Endodermal cell (in vitro differentiated cells): Measurements from ENCODE around the gene PCMTD2. TPM values are rescaled to one million over a fixed set of nuclear protein-coding genes. Genes with fewer than 3 reads are reported as not detected.
A peak's percentile ranks its signal among the peaks of the same experiment; 100 is the strongest.

Source experiments
- DNase-seq: peaks from one replicate; pipeline ENCODE4 v3.0.0-alpha.2; 2017
- H3K27ac ChIP-seq: 2 replicates; pipeline ENCODE4 v1.5.1; 2013; ENCODE audit warnings: mild to moderate bottlenecking, low read depth, low read length, moderate library complexity
- H3K27me3 ChIP-seq: 2 replicates; pipeline ENCODE4 v1.6.1; 2013; ENCODE audit warnings: mild to moderate bottlenecking, low read length, moderate library complexity; ENCODE audit not compliant: insufficient read depth, control insufficient read depth, poor library complexity, severe bottlenecking
- H3K36me3 ChIP-seq: 2 replicates; pipeline ENCODE4 v1.7.0; 2013; ENCODE audit warnings: mild to moderate bottlenecking, low read length, moderate library complexity; ENCODE audit not compliant: control insufficient read depth, insufficient read depth
- H3K4me1 ChIP-seq: one replicate; pipeline ENCODE4 v1.7.0; 2013; ENCODE audit warnings: low read length; ENCODE audit not compliant: control insufficient read depth, insufficient read depth
- H3K4me3 ChIP-seq: 2 replicates; pipeline ENCODE4 v1.5.1; 2013; ENCODE audit warnings: mild to moderate bottlenecking, low read length, moderate library complexity
- H3K9ac ChIP-seq: 2 replicates; pipeline ENCODE4 v1.6.1; 2013; ENCODE audit warnings: mild to moderate bottlenecking, low read length, moderate library complexity; ENCODE audit not compliant: poor library complexity, severe bottlenecking; ENCODE audit errors: extremely low read depth
- H3K9me3 ChIP-seq: 2 replicates; pipeline ENCODE4 v1.6.1; 2013; ENCODE audit warnings: mild to moderate bottlenecking, low read length, moderate library complexity; ENCODE audit not compliant: control insufficient read depth
- H3K27ac Mint-ChIP-seq: 2 replicates; pipeline ENCODE4 v1.8.0; 2020; ENCODE audit warnings: mixed read lengths
- H3K27me3 Mint-ChIP-seq: 2 replicates; pipeline ENCODE4 v1.8.0; 2021; ENCODE audit warnings: mild to moderate bottlenecking, mixed read lengths; ENCODE audit not compliant: insufficient read depth
- H3K36me3 Mint-ChIP-seq: 2 replicates; pipeline ENCODE4 v1.8.0; 2020; ENCODE audit warnings: low read depth, mixed read lengths
- H3K4me1 Mint-ChIP-seq: 2 replicates; pipeline ENCODE4 v1.8.0; 2020; ENCODE audit warnings: mixed read lengths
- H3K4me3 Mint-ChIP-seq: 2 replicates; pipeline ENCODE4 v1.8.0; 2020; ENCODE audit warnings: mild to moderate bottlenecking, moderate library complexity, mixed read lengths
- H3K9me3 Mint-ChIP-seq: 2 replicates; pipeline ENCODE4 v1.8.0; 2020; ENCODE audit warnings: mild to moderate bottlenecking, mixed read lengths
- WGBS, 2 experiments: methylation state at CpG; one replicate each; pipeline versions ENCODE4 v1.1.5 to v1.1.7; 2013; ENCODE audit warnings: missing lambda C conversion rate in 2 of 2, mixed read lengths in 1 of 2; ENCODE audit not compliant: insufficient coverage in 1 of 2, insufficient read length in 1 of 2; 5-methylcytosine and 5-hydroxymethylcytosine counted together
- total RNA-seq, 2 donors: library from RNA; stranded (reverse); fragmentation: NEBNext Ultra II Directional in 1 of 2; extraction: Animal tissue kit (Norgen Biotek cat#: 25700) in 1 of 2; gene quantifications; 2 replicates in 1 of 2; 3 replicates in 1 of 2; pipeline ENCODE4 v1.2.1, GENCODE V29; 2021
- TF ChIP-seq, protein P1 (sequence below): fragments of 200-600 bp; sonication (generic); conservative IDR thresholded peaks from 2 replicates; pipeline ENCODE4 v1.5.0; 2021; ENCODE audit warnings: antibody characterized with exemption, mild to moderate bottlenecking

Gene PCMTD2
- total RNA-seq, 2 donors from 2014 or later, result 145 to 158 TPM

DNA sequence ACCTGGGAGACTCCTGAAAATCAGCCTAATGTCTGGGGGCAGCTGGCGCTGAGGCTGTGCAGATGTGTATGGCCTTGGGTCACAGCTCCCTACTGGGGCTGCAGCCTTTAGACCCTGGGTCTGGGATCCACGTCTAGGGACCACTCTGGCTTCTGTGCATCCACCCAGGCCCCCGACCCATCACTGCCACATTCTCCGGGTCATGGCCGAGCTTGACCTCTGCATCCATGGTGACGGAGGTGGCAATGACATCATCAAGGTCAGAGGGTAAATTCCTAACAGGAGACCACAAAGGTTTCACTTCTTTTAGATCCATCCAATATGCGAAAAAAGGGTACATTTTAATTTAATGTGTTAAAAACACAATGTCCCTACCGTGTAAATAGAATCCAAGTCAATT lies 14.5 kb upstream of the PCMTD2 start:
- peaks cover 4% of the 10 kb centered on the region for H3K27me3 Mint-ChIP-seq
- no peak overlapping the region for H3K4me3 Mint-ChIP-seq

DNA sequence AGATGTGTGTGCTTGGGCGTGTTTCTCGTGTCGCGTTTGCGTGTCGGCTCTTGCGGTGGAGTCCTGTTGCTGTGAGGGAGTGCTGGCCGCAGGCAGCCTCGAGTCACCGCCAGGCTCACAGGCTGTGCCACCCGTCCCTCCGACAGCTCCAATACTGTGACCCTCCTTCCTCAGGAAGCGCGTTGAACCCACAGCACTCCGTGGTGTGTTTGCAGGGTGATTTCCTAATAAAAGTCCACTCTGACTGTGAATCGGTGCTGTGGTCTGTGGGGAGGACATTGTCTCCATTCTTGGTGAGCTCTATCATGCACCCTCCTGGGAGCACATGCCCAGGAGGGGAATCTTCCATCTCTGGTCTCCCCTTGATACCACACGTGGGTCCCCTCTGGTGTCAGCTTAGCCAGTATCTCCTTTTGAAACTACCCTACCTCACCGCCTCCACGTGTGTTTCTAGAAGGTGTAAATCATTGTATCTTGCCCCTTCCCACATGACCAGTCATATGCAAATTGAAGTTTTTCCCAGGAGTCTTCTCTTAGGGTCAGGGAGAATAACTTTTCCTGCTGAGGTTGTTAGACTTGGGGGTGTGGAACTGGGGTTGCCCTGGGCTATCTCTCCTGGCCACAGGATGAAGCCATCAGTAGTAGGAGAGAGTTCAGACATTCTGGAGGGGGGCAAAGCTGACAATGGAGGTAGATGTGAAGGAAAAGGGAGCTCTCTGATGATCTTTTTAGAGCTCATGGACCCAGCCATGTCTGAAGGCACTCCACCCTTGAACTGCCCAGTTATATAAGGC lies 13.3 kb upstream of the PCMTD2 start:
- no peaks in the 10 kb centered on the region for H3K9me3 ChIP-seq
- no peak overlapping the region for H3K9ac ChIP-seq
- no peak overlapping the region for H3K27ac ChIP-seq
- H3K27me3 ChIP-seq, result no peaks in the 10 kb centered on the region
- Mint-ChIP-seq H3K9me3 (peaks cover 9% of the 10 kb centered on the region), H3K27me3 (peaks cover 5% of the 10 kb centered on the region), H3K36me3 (peaks cover 12% of the 10 kb centered on the region), H3K4me1 (no peaks in the 10 kb centered on the region), H3K27ac (no peak overlapping the region), H3K4me3 (no peak overlapping the region)
- no peaks in the 10 kb centered on the region for H3K36me3 ChIP-seq
- no peaks in the 10 kb centered on the region for H3K4me1 ChIP-seq
- 87 to 93% methylated on average over 10 to 19 of the region's 19 CpGs for WGBS, 2 experiments
- DNase-seq, result peak; percentile 19
- TF ChIP-seq, protein P1, sequence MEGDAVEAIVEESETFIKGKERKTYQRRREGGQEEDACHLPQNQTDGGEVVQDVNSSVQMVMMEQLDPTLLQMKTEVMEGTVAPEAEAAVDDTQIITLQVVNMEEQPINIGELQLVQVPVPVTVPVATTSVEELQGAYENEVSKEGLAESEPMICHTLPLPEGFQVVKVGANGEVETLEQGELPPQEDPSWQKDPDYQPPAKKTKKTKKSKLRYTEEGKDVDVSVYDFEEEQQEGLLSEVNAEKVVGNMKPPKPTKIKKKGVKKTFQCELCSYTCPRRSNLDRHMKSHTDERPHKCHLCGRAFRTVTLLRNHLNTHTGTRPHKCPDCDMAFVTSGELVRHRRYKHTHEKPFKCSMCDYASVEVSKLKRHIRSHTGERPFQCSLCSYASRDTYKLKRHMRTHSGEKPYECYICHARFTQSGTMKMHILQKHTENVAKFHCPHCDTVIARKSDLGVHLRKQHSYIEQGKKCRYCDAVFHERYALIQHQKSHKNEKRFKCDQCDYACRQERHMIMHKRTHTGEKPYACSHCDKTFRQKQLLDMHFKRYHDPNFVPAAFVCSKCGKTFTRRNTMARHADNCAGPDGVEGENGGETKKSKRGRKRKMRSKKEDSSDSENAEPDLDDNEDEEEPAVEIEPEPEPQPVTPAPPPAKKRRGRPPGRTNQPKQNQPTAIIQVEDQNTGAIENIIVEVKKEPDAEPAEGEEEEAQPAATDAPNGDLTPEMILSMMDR, result no peak
- H3K4me3 ChIP-seq, result no peak overlapping the region

More for the DNA sequence above, 14.5 kb upstream of the PCMTD2 start:
- Mint-ChIP-seq H3K4me1 (no peaks in the 10 kb centered on the region), H3K9me3 (peaks cover 12% of the 10 kb centered on the region), H3K27ac (no peak overlapping the region), H3K36me3 (peaks cover 20% of the 10 kb centered on the region)
- TF ChIP-seq, protein P1, result no peak
- no peak for DNase-seq
- Histone ChIP-seq H3K27ac (no peak overlapping the region), H3K27me3 (no peaks in the 10 kb centered on the region), H3K9ac (no peak overlapping the region), H3K9me3 (no peaks in the 10 kb centered on the region), H3K4me3 (no peak overlapping the region), H3K36me3 (no peaks in the 10 kb centered on the region), H3K4me1 (no peaks in the 10 kb centered on the region)
- 82 to 94% methylated on average over 6 to 8 of the region's 8 CpGs for WGBS, 2 experiments

DNA sequence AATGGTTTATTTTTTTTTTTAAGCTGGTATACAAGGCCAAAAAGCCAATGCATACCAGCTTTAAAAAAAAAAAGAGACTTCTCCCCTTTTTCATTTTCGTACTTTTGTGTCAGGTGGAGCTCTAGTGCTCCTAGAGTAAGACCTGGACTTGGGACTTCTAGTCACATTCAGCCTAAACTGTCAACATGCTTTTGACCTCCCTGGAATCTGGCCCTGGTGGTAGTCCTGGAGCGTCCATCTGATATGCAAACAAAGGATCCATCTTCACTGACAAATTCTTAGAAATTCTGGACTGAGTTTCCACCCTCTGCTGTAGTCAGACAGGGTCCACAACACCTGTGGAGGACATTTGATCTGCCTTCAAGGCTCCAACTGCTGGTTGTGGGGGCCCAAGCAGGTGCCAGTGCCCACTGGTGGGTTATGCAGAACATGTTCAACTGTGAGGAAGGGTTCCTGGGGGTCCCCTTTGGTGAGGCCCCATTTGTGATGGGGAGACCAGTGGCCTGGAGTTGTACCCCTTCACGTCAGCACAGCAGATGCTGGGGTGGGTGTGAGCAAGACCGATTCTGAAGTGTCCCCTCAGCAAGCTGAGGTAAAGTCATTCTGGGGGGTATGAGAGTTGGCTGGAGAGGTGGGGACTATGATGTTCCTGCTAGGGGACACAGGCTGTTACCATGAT lies 12.6 kb upstream of the PCMTD2 start:
- H3K9me3 ChIP-seq, result no peaks in the 10 kb centered on the region
- H3K4me3 ChIP-seq, result no peak overlapping the region
- no peaks in the 10 kb centered on the region for H3K27me3 ChIP-seq
- H3K36me3 ChIP-seq, result no peaks in the 10 kb centered on the region
- H3K27me3 Mint-ChIP-seq, result peaks cover 6% of the 10 kb centered on the region
- peak; percentile 20 for DNase-seq
- no peak overlapping the region for H3K27ac Mint-ChIP-seq
- 90 to 93% methylated on average over 2 to 4 of the region's 4 CpGs for WGBS, 2 experiments
- H3K4me3 Mint-ChIP-seq, result no peak overlapping the region
- TF ChIP-seq, protein P1, result no peak
- H3K4me1 Mint-ChIP-seq, result no peaks in the 10 kb centered on the region
- H3K9me3 Mint-ChIP-seq, result peaks cover 9% of the 10 kb centered on the region
- H3K36me3 Mint-ChIP-seq, result peaks cover 10% of the 10 kb centered on the region
- no peak overlapping the region for H3K9ac ChIP-seq
- no peaks in the 10 kb centered on the region for H3K4me1 ChIP-seq
- H3K27ac ChIP-seq, result no peak overlapping the region
